GM18909 (cell line): ENCODE data around the gene TBC1D8.
A peak's percentile ranks its signal among the peaks of the same experiment; 100 is the strongest.

ENCODE experiments used
- ATAC-seq: cut with Tn5 transposase; IDR thresholded peaks from one replicate; pipeline ENCODE4 v1.9.1; 2021; ENCODE audit warnings: mild to moderate bottlenecking; ENCODE audit not compliant: unreplicated experiment, poor library complexity

TBC1D8 gene

GRCh38 chr2:101007415-101008345, 143.5 kb downstream of the TBC1D8 start:
- no peak for ATAC-seq

GRCh38 chr2:101006065-101006715, 145.0 kb downstream of the TBC1D8 start:
- ATAC-seq: no peak

GRCh38 chr2:101004620-101005325, 146.4 kb downstream of the TBC1D8 start:
- ATAC-seq: no peak

GRCh38 chr2:101003278-101003775, 147.9 kb downstream of the TBC1D8 start:
- no peak for ATAC-seq

GRCh38 chr2:101002562-101003277, 148.5 kb downstream of the TBC1D8 start:
- no peak for ATAC-seq

- peak; percentile 98 for ATAC-seq
These were observed 149.3 kb downstream of the TBC1D8 start, which contains the start of gene RPL31 for GRCh38 chr2:101001691-101002561. Gene RPL31 (plus strand): TSS chr2:101002289. CDS start chr2:101002702, 413 bp downstream.

DNA sequence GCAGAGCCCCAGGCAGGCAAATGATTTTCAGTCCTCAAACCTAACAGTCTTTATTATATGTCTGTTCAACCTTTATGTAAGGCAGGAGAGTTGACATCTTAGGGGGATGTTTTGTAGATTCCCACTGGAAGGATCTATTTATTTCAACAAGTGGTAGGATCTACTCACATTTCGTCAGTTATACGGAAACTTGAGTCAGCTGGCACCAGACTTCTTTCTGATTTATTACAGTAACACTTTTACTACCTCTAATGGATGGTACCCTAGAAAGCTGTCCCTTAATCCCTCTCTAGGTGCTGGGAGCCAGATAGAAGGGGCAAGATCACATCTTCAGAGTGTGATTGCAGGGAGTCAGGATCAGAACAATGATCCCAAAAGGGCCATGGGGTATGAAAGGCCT, 151.2 kb downstream of the TBC1D8 start:
- ATAC-seq: no peak

DNA sequence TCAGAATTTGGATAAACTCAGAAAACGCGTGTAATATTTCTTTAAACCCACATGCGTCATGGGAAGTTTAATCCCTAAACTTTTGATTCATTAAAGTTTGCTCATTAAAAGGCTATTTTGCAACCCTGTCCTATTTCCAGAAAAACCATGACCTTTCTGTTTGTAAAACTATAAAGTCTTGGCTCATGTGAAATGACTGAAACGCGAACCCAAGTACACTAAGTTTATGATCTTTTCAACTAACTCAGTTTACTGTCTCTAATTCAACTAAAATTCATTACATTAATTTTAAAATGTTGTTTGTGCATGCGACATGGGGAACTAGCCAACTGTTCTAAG, 153.0 kb downstream of the TBC1D8 start:
- ATAC-seq: no peak

DNA sequence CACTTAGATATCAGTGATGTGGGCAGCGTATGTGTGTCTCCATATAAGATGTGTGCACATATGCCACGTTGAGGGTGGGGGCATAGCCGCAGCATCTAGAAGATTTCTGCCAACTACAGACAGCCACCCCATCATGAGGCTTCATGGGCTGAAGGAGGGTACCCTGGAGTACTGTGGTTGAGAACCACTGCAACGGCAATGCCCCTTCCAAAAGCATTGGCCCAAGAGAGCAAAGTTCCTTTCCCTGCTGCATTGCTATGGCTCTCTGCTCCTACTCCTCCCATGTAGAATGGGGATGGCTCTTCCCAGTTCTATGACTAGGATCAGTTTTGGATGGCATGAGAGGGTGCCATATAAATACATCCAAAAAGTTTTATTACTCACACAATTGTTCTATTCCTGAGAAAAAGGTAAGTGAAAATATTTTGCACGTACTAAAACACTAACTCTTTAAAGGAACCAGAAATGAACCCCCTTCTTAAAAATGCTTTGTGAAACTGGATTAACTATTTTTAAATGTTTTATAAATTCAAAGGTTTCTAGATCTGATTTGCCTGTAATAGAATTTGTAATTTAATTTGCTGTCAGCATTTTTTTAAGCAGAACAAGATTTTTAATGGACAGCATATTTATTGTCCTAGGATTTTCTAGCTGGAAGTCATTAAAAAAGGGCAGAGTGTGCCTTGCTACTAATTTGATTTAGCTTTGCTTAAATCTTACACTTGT, 153.5 kb downstream of the TBC1D8 start:
- no peak for ATAC-seq

DNA sequence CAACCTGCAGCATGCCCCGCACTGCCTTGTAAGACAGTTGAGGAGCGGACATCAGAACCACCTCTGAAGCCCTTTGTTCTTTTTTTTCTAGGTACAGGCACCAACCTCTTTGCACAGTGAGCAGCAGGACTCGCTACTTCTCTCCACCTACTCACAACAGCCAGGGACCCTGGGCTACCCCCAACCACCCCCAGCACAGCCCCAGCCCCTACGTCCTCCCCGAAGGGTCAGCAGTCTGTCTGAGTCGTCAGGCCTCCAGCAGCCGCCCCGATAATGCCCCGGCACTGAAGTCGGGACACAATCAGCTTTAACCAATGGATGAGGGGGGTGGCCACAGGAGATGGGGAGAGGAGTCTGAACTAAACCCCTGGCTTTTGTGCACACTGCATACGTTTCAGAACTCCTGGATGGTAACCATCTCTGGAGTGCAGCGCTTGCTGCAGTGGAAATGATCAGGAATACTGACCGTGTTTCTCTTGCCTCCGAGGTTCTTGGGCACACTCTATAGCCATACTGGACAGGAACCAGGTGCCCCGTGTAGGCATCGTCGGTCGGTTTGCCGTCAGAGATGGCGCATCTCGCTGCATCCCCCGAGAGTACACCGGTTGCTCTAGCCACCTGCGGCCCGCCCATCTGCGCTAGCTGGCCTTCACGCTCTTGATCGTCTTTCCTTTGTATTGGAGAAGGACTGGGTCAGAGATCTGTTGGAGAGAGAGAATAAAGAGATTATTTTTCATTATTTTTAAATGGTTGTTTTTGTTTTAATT, 155.7 kb downstream of the TBC1D8 start:
- no peak for ATAC-seq

- ATAC-seq: no peak
These were observed 157.9 kb downstream of the TBC1D8 start for GRCh38 chr2:100993294-100993693.

DNA sequence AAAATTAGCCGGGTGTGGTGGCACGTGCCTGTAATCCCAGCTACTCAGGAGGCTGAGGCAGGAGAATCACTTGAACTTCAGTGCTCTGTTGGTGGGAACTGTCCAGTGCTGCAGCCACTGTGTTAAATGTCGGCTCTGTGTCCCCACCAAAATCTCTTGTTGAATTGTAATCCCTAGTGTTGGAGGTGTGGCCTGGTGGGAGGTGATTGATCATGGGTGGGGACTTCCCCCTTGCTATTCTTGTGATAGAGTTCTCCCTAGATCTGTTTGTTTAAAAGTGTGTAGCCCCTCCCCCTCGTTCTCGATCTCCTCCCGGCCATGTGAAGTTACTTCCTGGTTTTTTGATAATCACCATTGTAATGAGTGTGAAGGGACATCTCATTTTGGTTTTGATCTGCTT, 158.9 kb downstream of the TBC1D8 start:
- no peak for ATAC-seq

GRCh38 chr2:100991404-100991773, 159.8 kb downstream of the TBC1D8 start:
- ATAC-seq: no peak

DNA sequence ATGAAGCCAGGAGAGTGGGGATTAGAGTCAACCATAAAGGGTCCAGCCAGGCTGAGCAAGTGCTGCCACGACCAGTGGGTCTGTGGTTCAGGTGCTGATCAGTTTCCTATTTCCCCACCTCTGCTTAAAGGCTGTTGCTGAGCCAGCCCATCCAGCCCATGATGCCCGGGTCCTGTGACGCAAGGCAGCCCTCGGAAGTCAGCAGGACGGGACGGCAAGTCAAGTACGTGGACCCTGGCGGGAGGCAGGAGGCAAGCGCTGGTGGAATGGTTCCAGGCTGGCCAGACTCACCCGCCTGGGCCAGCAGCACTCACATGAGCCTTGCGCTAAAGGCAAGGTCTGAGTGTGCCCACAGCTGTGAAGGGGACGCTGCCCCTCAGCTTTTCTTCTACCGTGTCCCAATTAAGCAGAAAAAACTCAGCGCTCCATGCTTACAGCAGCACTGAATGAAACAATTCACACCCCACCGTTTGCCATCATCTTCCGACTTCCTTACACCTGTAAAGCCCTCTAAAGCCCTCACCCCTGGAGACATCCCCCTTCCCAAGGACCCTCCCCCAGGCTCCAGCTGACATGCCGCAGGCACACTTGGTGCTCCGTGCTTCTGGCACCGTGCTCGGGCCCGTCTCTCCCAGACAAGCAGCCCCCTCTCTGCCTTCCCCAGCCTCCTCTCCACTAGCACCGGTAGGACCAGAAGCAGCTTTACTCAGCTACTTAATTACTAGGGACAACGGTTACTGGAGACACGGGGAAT, 160.4 kb downstream of the TBC1D8 start:
- no peak for ATAC-seq

DNA sequence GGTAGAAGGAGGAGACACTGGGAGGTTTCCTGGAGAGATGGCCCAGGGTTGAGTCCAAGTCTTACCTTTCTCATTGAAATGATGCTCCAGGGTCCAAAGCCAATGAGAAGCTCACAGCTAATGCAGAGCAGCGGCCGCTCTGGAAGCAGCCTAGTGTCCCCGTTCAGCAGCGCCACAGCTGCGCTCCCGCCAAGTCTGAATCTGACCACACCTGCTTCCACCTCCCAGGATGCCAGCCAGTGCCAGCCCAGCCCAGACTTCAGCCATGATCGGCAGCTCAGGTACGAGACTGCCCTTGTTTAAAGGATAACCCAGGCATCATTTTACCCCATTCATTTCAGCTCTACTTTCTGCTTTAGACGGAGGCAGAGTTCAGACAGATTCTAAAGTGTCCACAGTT, 161.0 kb downstream of the TBC1D8 start:
- ATAC-seq: no peak

DNA sequence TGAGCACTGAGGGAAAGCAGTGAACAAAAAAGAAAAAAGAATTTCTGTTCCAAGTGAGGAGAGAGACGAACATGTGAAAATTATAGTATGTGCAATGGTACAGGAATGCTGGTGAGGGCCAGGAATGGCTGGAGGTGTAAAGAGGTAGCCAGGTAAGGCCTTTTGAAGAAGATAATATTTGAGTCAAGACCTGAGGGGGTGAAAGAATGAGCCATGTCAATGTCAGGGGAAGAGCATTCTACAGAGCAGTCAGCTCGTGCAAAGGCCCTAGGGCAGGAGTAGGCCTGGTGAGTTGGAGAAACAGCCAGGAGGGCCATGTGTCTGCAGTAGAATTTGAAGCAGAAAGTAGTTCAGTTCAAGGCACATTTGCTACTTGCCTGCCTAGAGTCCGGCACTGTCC, 161.5 kb downstream of the TBC1D8 start:
- ATAC-seq: no peak
